Right lobe of liver (tissue), 4 donors: ENCODE measurements around the gene ENDOU.

Experiments used
- CTCF ChIP-seq, 4 donors: fragments of 200-600 bp in 3 of 4; fragments of 450-650 bp in 1 of 4; IDR thresholded peaks; one replicate each; pipeline versions ENCODE4 v1.5.1 to v1.8.0; 2016 to 2022; ENCODE audit warnings: antibody characterized with exemption in 4 of 4, mild to moderate bottlenecking in 2 of 4
- POLR2A ChIP-seq: fragments of 450-650 bp; IDR thresholded peaks from one replicate; pipeline ENCODE4 v1.6.1; 2017; ENCODE audit warnings: antibody characterized with exemption, mild to moderate bottlenecking
- donor health status: DM: no; HTN: no; CAD: no.
- donor health status: DM: no; HTN: no; CAD: no.
- donor health status: DM: no; HTN: yes; CAD: no.

GRCh38 chr12:47744005-47744651, 18.8 kb upstream of the ENDOU start:
- TF ChIP-seq CTCF (IDR thresholded peaks at IDR 0.05) (peak; percentile 62 to 75 (median 69)), POLR2A (no peak)
